ENCODE results near the gene PKN1.

- no peak for TF ChIP-seq CTCF (IDR thresholded peaks at IDR 0.05)
- no peak for TF ChIP-seq POLR2A (IDR thresholded peaks at IDR 0.05)
These were observed 20.6 kb upstream of the PKN1 start for GRCh38 chr19:14412324-14412995.
